K562 (cell line): ENCODE results near the gene FUT6. TPM values are rescaled to one million over a fixed set of nuclear protein-coding genes. Genes with fewer than 3 reads are reported as not detected.

Source experiments
- ATF1 ChIP-seq, 2 experiments: fragments of 450-650 bp in 1 of 2; IDR thresholded peaks; 2 replicates each; pipeline ENCODE4 v1.6.1; 2016; ENCODE audit warnings: missing compliant biosample characterization in 1 of 2, missing genetic modification characterization in 1 of 2
- CBX5 ChIP-seq: IDR thresholded peaks from 2 replicates; pipeline ENCODE4 v1.6.1; 2014; ENCODE audit warnings: low read depth, borderline replicate concordance
- EZH2 ChIP-seq: IDR thresholded peaks from 2 replicates; pipeline ENCODE4 v1.6.1; 2012; ENCODE audit warnings: low read depth, mild to moderate bottlenecking, inconsistent platforms, low read length, borderline replicate concordance
- FOXJ3 ChIP-seq: sonication (generic); formaldehyde crosslinking; IDR thresholded peaks from 2 replicates; pipeline ENCODE4 v1.4.0; 2020; ENCODE audit warnings: mild to moderate bottlenecking, missing genetic modification reagents
- MEF2A ChIP-seq: IDR thresholded peaks from 2 replicates; pipeline ENCODE4 v1.6.1; 2011; ENCODE audit warnings: low read depth, mild to moderate bottlenecking, low read length, moderate library complexity; ENCODE audit not compliant: control insufficient read depth
- TRIM24 ChIP-seq, 2 experiments: fragments of 450-650 bp; IDR thresholded peaks; 2 replicates each; pipeline ENCODE4 v1.6.1; 2016
- ZNF232 ChIP-seq: sonication (generic); formaldehyde crosslinking; IDR thresholded peaks from 2 replicates; pipeline ENCODE4 v1.8.0; 2022; ENCODE audit warnings: mild to moderate bottlenecking, missing genetic modification reagents
- ZNF354B ChIP-seq: fragments of 250-450 bp; sonication (Bioruptor Pico); IDR thresholded peaks from 2 replicates; pipeline ENCODE4 v1.4.0; 2020
- ZNF395 ChIP-seq: fragments of 200-800 bp; sonication (Bioruptor generic); IDR thresholded peaks from 2 replicates; pipeline ENCODE4 v1.6.1; 2017; ENCODE audit warnings: missing genetic modification characterization, missing compliant biosample characterization
- ZNF586 ChIP-seq: fragments of 450-650 bp; formaldehyde crosslinking; conservative IDR thresholded peaks from 2 replicates; pipeline ENCODE4 v1.4.0; 2020; ENCODE audit warnings: mild to moderate bottlenecking, moderate library complexity
- polyA plus RNA-seq, 8 experiments: library from polyadenylated mRNA; depleted of rRNA in 4 of 8; stranded (reverse) in 5 of 8; unstranded in 3 of 8; fragments of >200 nt; fragmentation: Nextera tagmentation in 2 of 8; fragmentation: Illumina TruSeq in 1 of 8; extraction: Ambion mirVana in 2 of 8; extraction: Trizol in 1 of 8; gene quantifications; 2 replicates each; pipeline versions ENCODE4 v1.2.1 to v1.2.3, GENCODE V29; 2011 to 2014; ENCODE audit warnings: inconsistent platforms in 1 of 8, missing spikeins in 1 of 8
- total RNA-seq, 7 experiments: library from RNA; depleted of rRNA in 6 of 7; stranded (reverse); fragments of >200 nt in 6 of 7; fragmentation: Illumina TruSeq in 2 of 7; extraction: Trizol in 2 of 7; gene quantifications; 2 replicates each; pipeline versions ENCODE4 v1.2.1 to v1.2.3, GENCODE V29; 2011 to 2021; ENCODE audit warnings: low replicate concordance in 1 of 7
- TF ChIP-seq, protein P1 (sequence below): fragments of 450-650 bp; IDR thresholded peaks from 2 replicates; pipeline ENCODE4 v1.6.1; 2016; ENCODE audit warnings: mild to moderate bottlenecking, moderate library complexity
- TF ChIP-seq, protein P2 (sequence below): IDR thresholded peaks from 2 replicates; pipeline ENCODE4 v1.6.1; 2016; ENCODE audit warnings: missing genetic modification characterization, missing compliant biosample characterization

Gene FUT6
- total and polyA plus RNA-seq, 9 of the 15 experiments (the other 6 are each of a cell fraction or from before 2014, with no cell fraction given), result 0.04 TPM; not detected in 8

DNA sequence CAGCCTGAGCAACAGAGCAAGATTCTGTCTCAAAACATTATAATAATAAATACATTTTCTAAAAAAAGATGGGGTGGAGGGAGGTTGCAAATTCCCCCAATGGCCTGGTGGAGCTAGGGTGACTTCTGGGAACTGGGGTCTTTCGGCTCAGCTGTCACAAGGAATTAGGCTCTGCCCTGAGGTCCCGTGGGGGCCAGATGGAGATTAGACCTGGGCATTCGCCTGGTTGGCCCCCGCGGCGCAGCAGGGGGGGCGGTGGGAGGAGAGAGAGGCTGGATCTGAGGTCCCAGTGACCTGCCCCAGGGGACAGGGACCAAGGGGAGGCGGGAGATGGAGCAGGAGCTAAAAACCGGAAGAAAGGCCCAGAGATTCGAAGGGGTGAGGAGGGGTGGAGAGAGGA is 14.8 kb downstream of the FUT6 start (continued):
- TF ChIP-seq, protein P1, sequence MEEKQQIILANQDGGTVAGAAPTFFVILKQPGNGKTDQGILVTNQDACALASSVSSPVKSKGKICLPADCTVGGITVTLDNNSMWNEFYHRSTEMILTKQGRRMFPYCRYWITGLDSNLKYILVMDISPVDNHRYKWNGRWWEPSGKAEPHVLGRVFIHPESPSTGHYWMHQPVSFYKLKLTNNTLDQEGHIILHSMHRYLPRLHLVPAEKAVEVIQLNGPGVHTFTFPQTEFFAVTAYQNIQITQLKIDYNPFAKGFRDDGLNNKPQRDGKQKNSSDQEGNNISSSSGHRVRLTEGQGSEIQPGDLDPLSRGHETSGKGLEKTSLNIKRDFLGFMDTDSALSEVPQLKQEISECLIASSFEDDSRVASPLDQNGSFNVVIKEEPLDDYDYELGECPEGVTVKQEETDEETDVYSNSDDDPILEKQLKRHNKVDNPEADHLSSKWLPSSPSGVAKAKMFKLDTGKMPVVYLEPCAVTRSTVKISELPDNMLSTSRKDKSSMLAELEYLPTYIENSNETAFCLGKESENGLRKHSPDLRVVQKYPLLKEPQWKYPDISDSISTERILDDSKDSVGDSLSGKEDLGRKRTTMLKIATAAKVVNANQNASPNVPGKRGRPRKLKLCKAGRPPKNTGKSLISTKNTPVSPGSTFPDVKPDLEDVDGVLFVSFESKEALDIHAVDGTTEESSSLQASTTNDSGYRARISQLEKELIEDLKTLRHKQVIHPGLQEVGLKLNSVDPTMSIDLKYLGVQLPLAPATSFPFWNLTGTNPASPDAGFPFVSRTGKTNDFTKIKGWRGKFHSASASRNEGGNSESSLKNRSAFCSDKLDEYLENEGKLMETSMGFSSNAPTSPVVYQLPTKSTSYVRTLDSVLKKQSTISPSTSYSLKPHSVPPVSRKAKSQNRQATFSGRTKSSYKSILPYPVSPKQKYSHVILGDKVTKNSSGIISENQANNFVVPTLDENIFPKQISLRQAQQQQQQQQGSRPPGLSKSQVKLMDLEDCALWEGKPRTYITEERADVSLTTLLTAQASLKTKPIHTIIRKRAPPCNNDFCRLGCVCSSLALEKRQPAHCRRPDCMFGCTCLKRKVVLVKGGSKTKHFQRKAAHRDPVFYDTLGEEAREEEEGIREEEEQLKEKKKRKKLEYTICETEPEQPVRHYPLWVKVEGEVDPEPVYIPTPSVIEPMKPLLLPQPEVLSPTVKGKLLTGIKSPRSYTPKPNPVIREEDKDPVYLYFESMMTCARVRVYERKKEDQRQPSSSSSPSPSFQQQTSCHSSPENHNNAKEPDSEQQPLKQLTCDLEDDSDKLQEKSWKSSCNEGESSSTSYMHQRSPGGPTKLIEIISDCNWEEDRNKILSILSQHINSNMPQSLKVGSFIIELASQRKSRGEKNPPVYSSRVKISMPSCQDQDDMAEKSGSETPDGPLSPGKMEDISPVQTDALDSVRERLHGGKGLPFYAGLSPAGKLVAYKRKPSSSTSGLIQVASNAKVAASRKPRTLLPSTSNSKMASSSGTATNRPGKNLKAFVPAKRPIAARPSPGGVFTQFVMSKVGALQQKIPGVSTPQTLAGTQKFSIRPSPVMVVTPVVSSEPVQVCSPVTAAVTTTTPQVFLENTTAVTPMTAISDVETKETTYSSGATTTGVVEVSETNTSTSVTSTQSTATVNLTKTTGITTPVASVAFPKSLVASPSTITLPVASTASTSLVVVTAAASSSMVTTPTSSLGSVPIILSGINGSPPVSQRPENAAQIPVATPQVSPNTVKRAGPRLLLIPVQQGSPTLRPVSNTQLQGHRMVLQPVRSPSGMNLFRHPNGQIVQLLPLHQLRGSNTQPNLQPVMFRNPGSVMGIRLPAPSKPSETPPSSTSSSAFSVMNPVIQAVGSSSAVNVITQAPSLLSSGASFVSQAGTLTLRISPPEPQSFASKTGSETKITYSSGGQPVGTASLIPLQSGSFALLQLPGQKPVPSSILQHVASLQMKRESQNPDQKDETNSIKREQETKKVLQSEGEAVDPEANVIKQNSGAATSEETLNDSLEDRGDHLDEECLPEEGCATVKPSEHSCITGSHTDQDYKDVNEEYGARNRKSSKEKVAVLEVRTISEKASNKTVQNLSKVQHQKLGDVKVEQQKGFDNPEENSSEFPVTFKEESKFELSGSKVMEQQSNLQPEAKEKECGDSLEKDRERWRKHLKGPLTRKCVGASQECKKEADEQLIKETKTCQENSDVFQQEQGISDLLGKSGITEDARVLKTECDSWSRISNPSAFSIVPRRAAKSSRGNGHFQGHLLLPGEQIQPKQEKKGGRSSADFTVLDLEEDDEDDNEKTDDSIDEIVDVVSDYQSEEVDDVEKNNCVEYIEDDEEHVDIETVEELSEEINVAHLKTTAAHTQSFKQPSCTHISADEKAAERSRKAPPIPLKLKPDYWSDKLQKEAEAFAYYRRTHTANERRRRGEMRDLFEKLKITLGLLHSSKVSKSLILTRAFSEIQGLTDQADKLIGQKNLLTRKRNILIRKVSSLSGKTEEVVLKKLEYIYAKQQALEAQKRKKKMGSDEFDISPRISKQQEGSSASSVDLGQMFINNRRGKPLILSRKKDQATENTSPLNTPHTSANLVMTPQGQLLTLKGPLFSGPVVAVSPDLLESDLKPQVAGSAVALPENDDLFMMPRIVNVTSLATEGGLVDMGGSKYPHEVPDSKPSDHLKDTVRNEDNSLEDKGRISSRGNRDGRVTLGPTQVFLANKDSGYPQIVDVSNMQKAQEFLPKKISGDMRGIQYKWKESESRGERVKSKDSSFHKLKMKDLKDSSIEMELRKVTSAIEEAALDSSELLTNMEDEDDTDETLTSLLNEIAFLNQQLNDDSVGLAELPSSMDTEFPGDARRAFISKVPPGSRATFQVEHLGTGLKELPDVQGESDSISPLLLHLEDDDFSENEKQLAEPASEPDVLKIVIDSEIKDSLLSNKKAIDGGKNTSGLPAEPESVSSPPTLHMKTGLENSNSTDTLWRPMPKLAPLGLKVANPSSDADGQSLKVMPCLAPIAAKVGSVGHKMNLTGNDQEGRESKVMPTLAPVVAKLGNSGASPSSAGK, result no peak
- TF ChIP-seq EZH2 (no peak), MEF2A (no peak), CBX5 (no peak), ZNF232 (no peak), ZNF586 (CRISPR knock-in tag) (no peak), ATF1 (CRISPR knock-in tag; IDR thresholded peaks at IDR 0.05) (no peak), ATF1 (tag; IDR thresholded peaks at IDR 0.05) (no peak), FOXJ3 (no peak), ZNF354B (no peak), ZNF395 (no peak), TRIM24 (IDR thresholded peaks at IDR 0.05) (no peak)
- TF ChIP-seq, protein P2, sequence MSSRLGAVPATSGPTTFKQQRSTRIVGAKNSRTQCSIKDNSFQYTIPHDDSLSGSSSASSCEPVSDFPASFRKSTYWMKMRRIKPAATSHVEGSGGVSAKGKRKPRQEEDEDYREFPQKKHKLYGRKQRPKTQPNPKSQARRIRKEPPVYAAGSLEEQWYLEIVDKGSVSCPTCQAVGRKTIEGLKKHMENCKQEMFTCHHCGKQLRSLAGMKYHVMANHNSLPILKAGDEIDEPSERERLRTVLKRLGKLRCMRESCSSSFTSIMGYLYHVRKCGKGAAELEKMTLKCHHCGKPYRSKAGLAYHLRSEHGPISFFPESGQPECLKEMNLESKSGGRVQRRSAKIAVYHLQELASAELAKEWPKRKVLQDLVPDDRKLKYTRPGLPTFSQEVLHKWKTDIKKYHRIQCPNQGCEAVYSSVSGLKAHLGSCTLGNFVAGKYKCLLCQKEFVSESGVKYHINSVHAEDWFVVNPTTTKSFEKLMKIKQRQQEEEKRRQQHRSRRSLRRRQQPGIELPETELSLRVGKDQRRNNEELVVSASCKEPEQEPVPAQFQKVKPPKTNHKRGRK (tag), result no peak
